GM19099 (cell line): Measurements from ENCODE around the gene CUL7.

ENCODE experiments used
- POLR2A ChIP-seq: IDR thresholded peaks from 3 replicates; pipeline ENCODE4 v1.6.1; 2011; ENCODE audit warnings: low read depth; ENCODE audit not compliant: insufficient read length; ENCODE audit errors: extremely low read depth

The CUL7 gene

GRCh38 chr6:43020052-43020705 lies 33.5 kb downstream of the CUL7 start:
- no peak for TF ChIP-seq POLR2A

DNA sequence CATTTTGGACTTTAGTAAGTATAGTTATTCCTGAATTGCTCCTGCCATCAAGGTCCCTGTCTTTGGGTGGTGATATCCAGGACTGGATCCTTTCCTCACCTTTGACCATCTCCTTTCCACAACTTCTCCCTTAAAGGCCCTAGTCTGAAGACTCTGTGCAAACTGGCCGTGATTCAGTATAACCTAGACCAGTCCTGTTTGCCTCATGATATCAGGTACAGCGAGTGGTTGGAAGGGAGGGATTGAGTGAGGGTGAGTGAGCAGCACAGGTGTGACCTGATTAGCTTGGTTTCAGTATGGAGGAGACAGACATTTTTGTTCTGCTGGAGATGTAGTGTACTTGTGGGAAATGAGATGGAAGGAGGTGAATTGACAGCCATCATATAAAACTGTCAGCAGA lies 34.5 kb downstream of the CUL7 start:
- TF ChIP-seq POLR2A, result no peak

DNA sequence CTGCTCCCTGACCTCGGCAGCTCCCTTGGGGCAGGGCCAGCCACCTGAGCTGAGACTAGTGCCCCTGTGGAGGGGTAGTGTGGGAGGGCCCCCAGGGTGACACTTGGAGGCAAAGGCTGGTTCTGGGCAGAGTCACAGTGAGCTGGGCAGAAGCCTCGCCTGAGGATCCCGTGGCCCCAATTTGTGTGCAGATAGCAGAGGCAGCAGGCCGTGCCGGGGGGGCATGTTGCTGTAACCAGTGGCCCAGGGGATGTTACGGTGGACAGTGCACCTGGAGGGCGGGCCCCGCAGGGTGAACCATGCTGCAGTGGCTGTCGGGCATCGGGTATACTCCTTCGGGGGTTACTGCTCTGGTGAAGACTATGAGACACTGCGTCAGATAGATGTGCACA lies 36.7 kb downstream of the CUL7 start:
- no peak for TF ChIP-seq POLR2A

DNA sequence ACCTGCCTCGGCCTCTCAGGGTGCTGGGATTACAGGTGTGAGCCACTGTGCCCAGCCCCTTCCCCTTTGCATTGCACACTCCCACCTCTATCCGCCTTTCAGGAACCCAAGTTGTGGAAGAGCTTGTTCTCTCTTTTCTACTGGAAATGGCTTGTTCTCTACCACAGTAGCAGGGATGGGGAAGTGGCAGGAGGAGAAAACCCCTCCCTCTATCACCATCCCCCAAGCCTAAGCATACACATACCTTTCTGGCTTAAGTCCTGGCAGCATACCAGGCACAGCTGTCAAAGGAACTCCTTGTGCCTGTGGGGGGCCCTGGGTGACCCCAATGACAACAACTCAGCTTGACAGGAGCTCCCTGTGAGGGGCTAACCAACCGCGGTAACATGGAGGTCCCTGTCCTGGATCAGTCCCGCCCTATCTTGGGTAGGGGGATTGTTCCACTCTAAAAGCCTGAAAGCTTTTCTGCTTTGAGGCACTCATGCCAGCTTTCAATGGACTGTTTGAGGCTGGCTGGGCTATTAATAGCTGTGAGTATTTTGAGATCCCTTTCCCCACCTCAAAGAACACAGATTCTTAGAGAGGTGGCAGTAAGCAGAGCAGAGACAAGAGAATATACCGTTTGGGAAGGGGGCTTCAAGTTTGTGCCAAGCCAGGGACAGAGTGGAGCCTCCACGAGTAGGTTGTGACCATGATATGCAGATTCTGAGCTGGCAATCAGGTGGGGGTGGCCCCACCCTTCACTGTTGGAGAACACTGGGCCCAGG lies 37.3 kb downstream of the CUL7 start:
- TF ChIP-seq POLR2A, result no peak

DNA sequence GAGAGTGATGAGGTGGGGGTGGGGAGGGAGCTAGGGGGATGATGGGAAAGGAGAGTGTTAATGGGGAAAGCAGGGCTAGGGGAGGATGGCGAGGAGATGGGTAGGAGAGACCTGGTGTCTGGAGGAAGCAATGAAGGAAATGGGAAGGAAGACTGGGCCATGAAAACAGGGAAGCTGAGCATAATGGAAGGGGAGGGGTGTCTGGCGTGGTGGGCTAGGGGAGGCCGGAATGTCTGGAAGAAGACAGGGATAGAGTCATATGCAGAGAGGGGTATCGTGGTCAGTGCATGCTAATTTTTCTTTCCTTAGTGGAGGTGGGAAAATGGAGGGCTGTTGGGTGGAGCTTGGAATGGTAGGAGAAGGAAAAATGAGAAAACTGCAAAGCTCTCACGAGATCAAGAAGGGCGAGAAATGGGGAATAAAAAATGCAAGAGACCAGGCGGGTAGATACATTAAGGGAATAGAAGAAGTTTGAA lies 39.2 kb downstream of the CUL7 start:
- TF ChIP-seq POLR2A, result no peak

DNA sequence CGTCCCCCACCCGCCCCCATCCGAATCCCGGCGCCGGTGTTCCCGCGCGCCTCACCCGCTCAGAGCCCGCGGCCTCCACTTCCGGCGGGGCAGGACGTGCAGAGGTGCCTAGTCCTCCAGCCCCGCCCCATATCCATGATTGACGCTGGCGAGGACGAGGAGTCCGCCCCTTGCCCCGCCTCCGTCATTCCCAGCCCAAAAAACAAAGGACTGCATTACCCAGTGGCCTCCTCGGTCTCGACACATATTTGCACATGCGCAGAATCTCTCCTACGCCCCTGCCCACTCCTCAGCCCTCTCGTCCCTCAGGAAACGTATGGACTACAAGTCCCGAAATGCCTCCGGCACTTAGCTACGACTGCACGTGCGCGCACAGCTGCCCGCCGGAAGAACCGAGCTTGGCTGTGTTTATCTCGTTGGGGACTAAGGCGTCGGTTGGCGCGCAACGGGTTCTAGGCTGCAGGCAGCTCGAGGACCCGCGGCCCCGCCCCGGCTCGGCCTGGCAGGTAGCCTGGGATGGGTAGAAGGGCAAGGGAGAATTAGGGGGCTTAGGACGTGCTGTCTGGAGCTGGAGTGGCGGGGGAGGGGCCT lies 39.7 kb downstream of the CUL7 start, which contains the start of the genes KLHDC3 and MEA1:
KLHDC3 (plus strand) TSS at position 407 of the 591 bp plus-strand sequence. CDS start 2,944 bp downstream, outside the sequence.
MEA1 (minus strand) TSS at position 104 of the 591 bp plus-strand sequence. CDS start 133 bp downstream, outside the sequence.
- TF ChIP-seq POLR2A, result peak; percentile 69

DNA sequence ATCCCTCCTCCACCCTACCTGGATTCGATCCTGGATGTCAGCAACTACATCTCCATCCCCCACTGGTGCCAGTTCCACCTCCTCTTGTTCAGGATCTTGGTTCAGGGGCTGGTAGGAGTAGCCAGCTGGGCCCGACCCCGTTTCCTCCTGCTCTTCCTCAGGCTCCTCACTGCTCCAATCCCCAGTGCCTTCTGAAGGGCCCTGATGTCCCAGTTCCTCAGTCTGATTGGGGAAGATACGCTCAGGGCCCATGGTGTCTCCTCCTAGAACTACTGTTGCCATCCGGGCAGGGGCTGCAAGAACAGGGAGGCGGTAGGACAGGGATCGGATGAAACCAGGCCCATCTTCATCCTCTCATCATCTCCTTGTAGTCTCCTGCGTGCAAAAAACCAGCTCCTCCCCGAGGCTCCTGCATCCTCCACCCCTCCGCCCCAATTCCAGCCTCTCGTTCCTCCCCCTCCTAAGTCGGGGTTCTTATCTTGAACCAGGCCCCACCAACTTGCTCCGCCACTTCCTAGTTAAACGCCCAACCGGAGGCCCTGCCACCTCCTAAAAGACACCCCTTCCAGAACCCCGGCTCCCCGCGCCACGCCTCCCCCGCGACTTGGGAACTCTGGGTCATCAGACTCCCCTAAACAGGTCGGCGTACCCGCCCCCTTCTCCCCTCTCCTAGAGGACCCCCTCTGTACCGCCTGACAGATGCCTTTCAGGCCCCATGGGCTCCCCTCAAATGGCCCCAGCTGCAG lies 40.4 kb downstream of the CUL7 start:
- TF ChIP-seq POLR2A, result no peak

DNA sequence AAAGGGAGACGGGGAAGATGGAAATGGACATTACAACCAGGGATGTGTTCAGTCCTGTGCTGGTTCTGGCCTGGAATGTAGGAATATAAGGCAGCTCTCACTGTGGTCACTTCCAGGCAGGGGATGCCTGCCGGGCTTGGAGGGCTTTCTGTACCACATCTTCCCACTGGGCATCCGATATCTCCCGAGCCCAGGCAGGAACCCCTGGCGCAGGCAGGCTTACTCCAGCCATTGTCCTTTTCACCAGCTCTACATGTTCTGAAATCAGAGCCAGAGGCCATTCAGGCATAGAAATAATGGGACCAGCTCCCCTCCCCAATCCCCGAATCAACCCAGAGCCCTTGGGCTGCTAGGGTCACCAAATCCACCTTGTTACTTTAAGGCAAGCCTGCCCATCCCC lies 41.3 kb downstream of the CUL7 start:
- TF ChIP-seq POLR2A, result no peak

GRCh38 chr6:43011207-43011606 lies 42.4 kb downstream of the CUL7 start:
- no peak for TF ChIP-seq POLR2A

DNA sequence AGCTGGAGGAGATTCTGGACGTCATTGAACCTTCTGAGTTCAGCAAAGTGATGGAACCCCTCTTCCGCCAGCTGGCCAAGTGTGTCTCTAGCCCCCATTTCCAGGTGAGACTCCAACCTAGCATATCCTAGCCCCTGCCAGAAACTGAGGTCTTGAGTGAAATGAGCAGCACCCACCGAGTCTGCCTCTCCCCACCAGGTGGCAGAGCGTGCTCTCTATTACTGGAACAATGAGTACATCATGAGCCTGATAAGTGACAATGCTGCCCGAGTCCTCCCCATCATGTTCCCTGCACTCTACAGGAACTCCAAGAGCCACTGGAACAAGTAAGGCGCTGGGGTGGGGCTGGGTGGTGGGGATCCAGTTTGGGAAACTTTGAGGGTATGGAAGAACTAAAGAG lies 44.5 kb downstream of the CUL7 start:
- TF ChIP-seq POLR2A, result no peak

- no peak for TF ChIP-seq POLR2A
These were observed 46.5 kb downstream of the CUL7 start for GRCh38 chr6:43007126-43007525.

- TF ChIP-seq POLR2A, result no peak
These were observed 47.4 kb downstream of the CUL7 start for GRCh38 chr6:43006251-43006650.

DNA sequence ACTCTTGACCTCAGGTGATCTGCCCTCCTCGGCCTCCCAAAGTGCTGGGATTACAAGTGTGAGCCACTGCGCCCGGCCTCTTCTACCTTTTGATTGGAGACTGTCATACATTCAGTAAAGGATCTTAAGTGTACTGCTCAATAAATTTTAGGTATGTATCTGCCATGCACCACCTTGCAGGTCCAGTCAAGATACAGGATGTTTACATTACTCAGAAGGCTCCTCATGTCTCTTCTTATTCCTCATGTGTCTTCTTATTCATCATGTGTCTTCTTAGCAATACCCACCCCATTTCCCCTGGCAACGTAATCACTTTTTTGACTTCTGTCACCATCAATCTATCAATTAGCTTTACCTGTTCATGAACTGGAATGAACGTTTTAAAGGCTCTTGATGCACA lies 47.8 kb downstream of the CUL7 start:
- TF ChIP-seq POLR2A, result no peak

DNA sequence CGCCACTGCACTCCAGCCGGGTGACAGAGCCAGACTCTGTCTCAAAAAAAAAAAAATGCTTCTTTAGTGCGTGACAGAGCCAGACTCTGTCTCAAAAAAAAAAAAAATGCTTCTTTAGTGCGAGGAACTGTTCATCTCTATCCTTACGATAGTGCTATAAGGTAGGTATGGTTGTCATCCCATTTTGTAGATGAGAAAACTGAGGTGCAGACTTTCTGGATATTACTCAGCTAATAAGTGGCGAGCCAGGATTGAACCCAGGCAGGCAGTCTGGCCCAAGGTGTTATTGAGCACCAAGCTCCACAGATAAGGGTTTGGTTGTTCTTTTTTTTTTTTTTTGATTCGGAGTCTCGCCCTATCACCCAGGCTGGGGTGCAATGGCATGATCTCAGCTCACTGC lies 51.8 kb downstream of the CUL7 start:
- TF ChIP-seq POLR2A, result no peak

DNA sequence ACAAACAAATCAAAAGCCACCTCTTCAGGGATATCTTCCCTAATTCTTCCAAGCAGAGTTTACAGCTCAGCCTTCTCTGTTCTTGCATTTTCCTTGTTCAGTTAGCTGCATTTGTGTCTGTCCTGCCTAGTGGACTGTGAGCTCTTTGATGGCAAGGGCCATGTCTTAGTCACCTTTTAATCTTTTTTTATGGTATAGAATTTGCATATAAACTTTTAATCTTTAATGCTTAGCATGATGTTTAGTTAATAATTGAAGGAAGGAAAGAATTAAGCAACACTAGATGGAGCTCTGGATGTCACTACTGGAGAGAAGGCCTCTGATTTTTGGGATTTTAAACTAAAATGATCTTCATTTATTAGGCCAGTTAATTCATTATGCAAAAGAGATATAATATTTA lies 57.1 kb downstream of the CUL7 start:
- TF ChIP-seq POLR2A, result no peak
